Neural progenitor cell (in vitro differentiated cells): ENCODE measurements around the gene MLN.

Experiments used
- CTCF ChIP-seq: fragments of 200-600 bp; sonication (generic); IDR thresholded peaks from 2 replicates; pipeline ENCODE4 v1.5.1; 2017; ENCODE audit warnings: antibody characterized with exemption, mild to moderate bottlenecking
- EZH2 ChIP-seq: fragments of 200-600 bp; sonication (generic); IDR thresholded peaks from 2 replicates; pipeline ENCODE4 v1.6.1; 2017; ENCODE audit warnings: antibody characterized with exemption, mild to moderate bottlenecking, moderate library complexity
- EZH2phosphoT487 ChIP-seq: fragments of 200-600 bp; sonication (generic); IDR thresholded peaks from 2 replicates; pipeline ENCODE4 v1.6.1; 2017; ENCODE audit warnings: antibody characterized with exemption

GRCh38 chr6:33764036-33764435 lies 39.8 kb downstream of the MLN start:
- TF ChIP-seq CTCF (no peak), EZH2 (no peak), EZH2phosphoT487 (no peak)
